Liver (tissue), 9 donors: ENCODE measurements around the gene IFNGR2. TPM values are rescaled to one million over a fixed set of nuclear protein-coding genes. Genes with fewer than 3 reads are reported as not detected.

Experiments used
- DNase-seq: peaks from one replicate; pipeline ENCODE4 v3.0.0-alpha.2; 2017; ENCODE audit warnings: low spot score
- H3K27ac ChIP-seq, 2 donors: one replicate each; pipeline ENCODE4 v1.7.0; 2013; ENCODE audit warnings: inconsistent platforms in 2 of 2, low read length in 2 of 2, control low read depth in 1 of 2, low read depth in 1 of 2, mild to moderate bottlenecking in 1 of 2
- H3K27me3 ChIP-seq, 4 donors: one replicate each; pipeline versions ENCODE4 v1.6.1 to v1.7.0; 2013; ENCODE audit warnings: low read length in 3 of 4, inconsistent platforms in 1 of 4, mild to moderate bottlenecking in 1 of 4, moderate library complexity in 1 of 4; ENCODE audit not compliant: control insufficient read depth in 4 of 4, insufficient read depth in 4 of 4
- H3K36me3 ChIP-seq, 4 donors: one replicate each; pipeline versions ENCODE4 v1.6.1 to v1.7.0; 2013; ENCODE audit warnings: low read length in 3 of 4, mild to moderate bottlenecking in 3 of 4, low read depth in 1 of 4, moderate library complexity in 1 of 4; ENCODE audit not compliant: control insufficient read depth in 4 of 4, insufficient read depth in 3 of 4
- H3K4me1 ChIP-seq, 4 donors: one replicate each; pipeline versions ENCODE4 v1.6.1 to v1.7.0; 2013; ENCODE audit warnings: low read length in 3 of 4, mild to moderate bottlenecking in 3 of 4, moderate library complexity in 1 of 4; ENCODE audit not compliant: control insufficient read depth in 4 of 4, insufficient read depth in 4 of 4
- H3K4me3 ChIP-seq, 3 donors: one replicate each; pipeline versions ENCODE4 v1.6.1 to v1.7.0; 2013; ENCODE audit warnings: low read length in 3 of 3, control low read depth in 1 of 3, low read depth in 1 of 3, mild to moderate bottlenecking in 1 of 3
- H3K9ac ChIP-seq, 2 donors: one replicate each; pipeline ENCODE4 v1.7.0; 2013; ENCODE audit warnings: low read length in 2 of 2, mild to moderate bottlenecking in 2 of 2, moderate library complexity in 2 of 2, control low read depth in 1 of 2, low read depth in 1 of 2
- H3K9me3 ChIP-seq, 4 donors: one replicate each; pipeline versions ENCODE4 v1.6.1 to v1.7.0; 2013; ENCODE audit warnings: low read length in 3 of 4; ENCODE audit not compliant: control insufficient read depth in 4 of 4
- CTCF ChIP-seq: fragments of 150-350 bp; IDR thresholded peaks from 2 replicates; pipeline ENCODE4 v1.5.1; 2017; ENCODE audit warnings: improper control_type of control experiment, low read depth, low read length; ENCODE audit not compliant: missing input control
- FOXA1 ChIP-seq: IDR thresholded peaks from 2 replicates; pipeline ENCODE4 v1.6.1; 2016; ENCODE audit warnings: antibody characterized with exemption
- FOXA2 ChIP-seq: IDR thresholded peaks from 2 replicates; pipeline ENCODE4 v1.6.1; 2016; ENCODE audit warnings: antibody characterized with exemption
- GABPA ChIP-seq, 2 donors: IDR thresholded peaks in 1 of 2; conservative IDR thresholded peaks in 1 of 2; 2 replicates each; pipeline ENCODE4 v1.6.1; 2016; ENCODE audit warnings: antibody characterized with exemption in 2 of 2, mild to moderate bottlenecking in 1 of 2, moderate library complexity in 1 of 2
- HNF4A ChIP-seq, 2 donors: conservative IDR thresholded peaks; 2 replicates each; pipeline ENCODE4 v1.6.1; 2016; ENCODE audit warnings: antibody characterized with exemption in 2 of 2, mild to moderate bottlenecking in 2 of 2
- HNF4G ChIP-seq: IDR thresholded peaks from 2 replicates; pipeline ENCODE4 v1.6.1; 2016; ENCODE audit warnings: antibody characterized with exemption
- JUND ChIP-seq, 2 donors: IDR thresholded peaks; 2 replicates each; pipeline ENCODE4 v1.6.1; 2016; ENCODE audit warnings: antibody characterized with exemption in 2 of 2
- MAX ChIP-seq: IDR thresholded peaks from 2 replicates; pipeline ENCODE4 v1.6.1; 2016; ENCODE audit warnings: antibody characterized with exemption
- NR2F2 ChIP-seq: IDR thresholded peaks from 2 replicates; pipeline ENCODE4 v1.6.1; 2016; ENCODE audit warnings: antibody characterized with exemption
- RAD21 ChIP-seq, 2 donors: IDR thresholded peaks; 2 replicates each; pipeline ENCODE4 v1.6.1; 2016; ENCODE audit warnings: antibody characterized with exemption in 2 of 2, mild to moderate bottlenecking in 2 of 2
- RXRA ChIP-seq, 2 donors: IDR thresholded peaks; 2 replicates each; pipeline ENCODE4 v1.6.1; 2017 to 2018; ENCODE audit warnings: antibody characterized with exemption in 2 of 2, mild to moderate bottlenecking in 1 of 2
- SP1 ChIP-seq: IDR thresholded peaks from 2 replicates; pipeline ENCODE4 v1.6.1; 2018; ENCODE audit warnings: antibody characterized with exemption, mild to moderate bottlenecking
- TAF1 ChIP-seq: conservative IDR thresholded peaks from 2 replicates; pipeline ENCODE4 v1.6.1; 2016; ENCODE audit warnings: antibody characterized with exemption, mild to moderate bottlenecking
- YY1 ChIP-seq: IDR thresholded peaks from 2 replicates; pipeline ENCODE4 v1.6.1; 2016; ENCODE audit warnings: antibody characterized with exemption, mild to moderate bottlenecking
- ZBTB33 ChIP-seq: IDR thresholded peaks from 2 replicates; pipeline ENCODE4 v1.6.1; 2016; ENCODE audit warnings: antibody characterized with exemption
- WGBS: extraction: QIAGEN DNeasy Blood & Tissue Kit; methylation state at CpG from one replicate; pipeline ENCODE4 v1.1.7; 2013; 5-methylcytosine and 5-hydroxymethylcytosine counted together
- polyA plus RNA-seq, 2 donors: library from polyadenylated mRNA; stranded (reverse) in 1 of 2; unstranded in 1 of 2; fragments of 200-250 nt in 1 of 2; fragments of >200 nt in 1 of 2; fragmentation: Nextera tagmentation in 1 of 2; extraction: Ambion mirVana in 1 of 2; gene quantifications; one replicate each; pipeline versions ENCODE4 v1.2.1 to v1.2.3, GENCODE V29; 2013 to 2015
- total RNA-seq, 2 donors: library from RNA; depleted of rRNA; stranded (reverse); fragments of >200 nt; gene quantifications; one replicate each; pipeline ENCODE4 v1.2.3, GENCODE V29; 2014
- TF ChIP-seq, protein P1 (sequence below): IDR thresholded peaks from 2 replicates; pipeline ENCODE4 v1.6.1; 2016; ENCODE audit warnings: antibody characterized with exemption
- TF ChIP-seq, protein P2 (sequence below): IDR thresholded peaks from 2 replicates; pipeline ENCODE4 v1.6.1; 2016; ENCODE audit warnings: antibody characterized with exemption, mild to moderate bottlenecking
- donor health status: healthy.
- donor health status: healthy.
- donor health status: healthy.
- donor health status: healthy.
- donor health status: healthy.

IFNGR2 gene
- total and polyA plus RNA-seq, 4 donors = 23.0 to 24.3 (median 23.4) TPM

DNA sequence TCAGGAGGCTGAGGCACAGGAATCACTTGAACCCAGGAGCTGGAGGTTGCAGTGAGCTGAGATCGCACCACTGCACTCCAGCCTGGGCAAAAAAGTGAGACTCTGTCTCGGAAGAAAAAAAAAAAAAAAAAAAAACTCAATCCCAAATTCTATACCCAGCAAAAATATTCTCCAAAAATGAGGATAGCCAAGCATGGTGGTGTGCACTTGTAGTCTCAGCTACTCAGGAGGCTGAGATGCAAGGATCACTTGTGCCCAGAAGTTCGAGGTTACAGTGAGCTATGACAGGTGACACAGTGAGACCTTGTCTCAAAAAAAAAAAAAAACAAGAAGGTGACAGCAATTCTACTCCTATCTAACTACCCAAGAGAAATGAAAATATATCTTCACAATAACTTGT, 70.1 kb downstream of the IFNGR2 start:
- H3K4me3 ChIP-seq = no peak overlapping the region
- no peak overlapping the region for H3K27ac ChIP-seq
- no peak overlapping the region for H3K9ac ChIP-seq
- H3K4me1 ChIP-seq = peaks cover under 1 to 3% (median 3%) of the 10 kb centered on the region in 4 donors
- H3K27me3 ChIP-seq = no peaks in the 10 kb centered on the region
- no peak for DNase-seq
- TF ChIP-seq FOXA2 = no peak
- no peak for TF ChIP-seq MAX
- TF ChIP-seq JUND (IDR thresholded peaks at IDR 0.05) = no peak
- TF ChIP-seq YY1 = no peak
- TF ChIP-seq GABPA (IDR thresholded peaks at IDR 0.05 in 1 of 2, conservative IDR thresholded peaks at IDR 0.05 in 1 of 2) = no peak
- TF ChIP-seq FOXA1 = no peak
- no peak for TF ChIP-seq ZBTB33
- no peak for TF ChIP-seq NR2F2
- TF ChIP-seq, protein P1, sequence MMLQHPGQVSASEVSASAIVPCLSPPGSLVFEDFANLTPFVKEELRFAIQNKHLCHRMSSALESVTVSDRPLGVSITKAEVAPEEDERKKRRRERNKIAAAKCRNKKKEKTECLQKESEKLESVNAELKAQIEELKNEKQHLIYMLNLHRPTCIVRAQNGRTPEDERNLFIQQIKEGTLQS = no peak
- no peak for TF ChIP-seq HNF4A (conservative IDR thresholded peaks at IDR 0.05)
- TF ChIP-seq, protein P2, sequence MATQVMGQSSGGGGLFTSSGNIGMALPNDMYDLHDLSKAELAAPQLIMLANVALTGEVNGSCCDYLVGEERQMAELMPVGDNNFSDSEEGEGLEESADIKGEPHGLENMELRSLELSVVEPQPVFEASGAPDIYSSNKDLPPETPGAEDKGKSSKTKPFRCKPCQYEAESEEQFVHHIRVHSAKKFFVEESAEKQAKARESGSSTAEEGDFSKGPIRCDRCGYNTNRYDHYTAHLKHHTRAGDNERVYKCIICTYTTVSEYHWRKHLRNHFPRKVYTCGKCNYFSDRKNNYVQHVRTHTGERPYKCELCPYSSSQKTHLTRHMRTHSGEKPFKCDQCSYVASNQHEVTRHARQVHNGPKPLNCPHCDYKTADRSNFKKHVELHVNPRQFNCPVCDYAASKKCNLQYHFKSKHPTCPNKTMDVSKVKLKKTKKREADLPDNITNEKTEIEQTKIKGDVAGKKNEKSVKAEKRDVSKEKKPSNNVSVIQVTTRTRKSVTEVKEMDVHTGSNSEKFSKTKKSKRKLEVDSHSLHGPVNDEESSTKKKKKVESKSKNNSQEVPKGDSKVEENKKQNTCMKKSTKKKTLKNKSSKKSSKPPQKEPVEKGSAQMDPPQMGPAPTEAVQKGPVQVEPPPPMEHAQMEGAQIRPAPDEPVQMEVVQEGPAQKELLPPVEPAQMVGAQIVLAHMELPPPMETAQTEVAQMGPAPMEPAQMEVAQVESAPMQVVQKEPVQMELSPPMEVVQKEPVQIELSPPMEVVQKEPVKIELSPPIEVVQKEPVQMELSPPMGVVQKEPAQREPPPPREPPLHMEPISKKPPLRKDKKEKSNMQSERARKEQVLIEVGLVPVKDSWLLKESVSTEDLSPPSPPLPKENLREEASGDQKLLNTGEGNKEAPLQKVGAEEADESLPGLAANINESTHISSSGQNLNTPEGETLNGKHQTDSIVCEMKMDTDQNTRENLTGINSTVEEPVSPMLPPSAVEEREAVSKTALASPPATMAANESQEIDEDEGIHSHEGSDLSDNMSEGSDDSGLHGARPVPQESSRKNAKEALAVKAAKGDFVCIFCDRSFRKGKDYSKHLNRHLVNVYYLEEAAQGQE = no peak
- no peak for TF ChIP-seq RXRA (IDR thresholded peaks at IDR 0.05)
- TF ChIP-seq CTCF = no peak
- no peak for TF ChIP-seq HNF4G
- no peak for TF ChIP-seq TAF1
- H3K9me3 ChIP-seq = no peaks in the 10 kb centered on the region
- WGBS = 96% methylated on average over 3 of the region's 3 CpGs
- H3K36me3 ChIP-seq = no peaks in the 10 kb centered on the region

GRCh38 chr21:33477066-33477465, 73.9 kb downstream of the IFNGR2 start:
- no peak for DNase-seq
- 91% methylated on average over 7 of the region's 7 CpGs for WGBS
- H3K27ac ChIP-seq = no peak overlapping the region
- no peak for TF ChIP-seq SP1
- TF ChIP-seq RAD21 (IDR thresholded peaks at IDR 0.05) = no peak
- TF ChIP-seq CTCF = no peak
- TF ChIP-seq, protein P2 = no peak
- TF ChIP-seq RXRA (IDR thresholded peaks at IDR 0.05) = no peak
- no peak for TF ChIP-seq NR2F2
- no peak for TF ChIP-seq YY1
- no peak for TF ChIP-seq FOXA1
- TF ChIP-seq, protein P1 = no peak

More at GRCh38 chr21:33477066-33477465, 73.9 kb downstream of the IFNGR2 start:
- Histone ChIP-seq H3K4me3 (no peak overlapping the region), H3K4me1 (peaks cover 2 to 13% (median 7%) of the 10 kb centered on the region in 4 donors), H3K36me3 (no peaks in the 10 kb centered on the region), H3K9me3 (no peaks in the 10 kb centered on the region), H3K9ac (no peak overlapping the region), H3K27me3 (no peaks in the 10 kb centered on the region)
